ENCODE data around the gene POTEM.
"Not testable (repeated sequence)": the region's sequence is repeated elsewhere in the genome, so short reads cannot be mapped to it uniquely, and the experiment has no call there.

Gene POTEM

GRCh38 chr14:18967134-18967533 lies at the start of gene POTEM:
Gene POTEM, plus strand, starts transcription at chr14:18967434. Its CDS starts 52 bp downstream, at chr14:18967486.
- not testable (repeated sequence) for H3K9ac ChIP-seq (ENCODE audit: low read length in 5 of 5); H3K4me3 ChIP-seq (ENCODE audit: low read depth in 1 of 5, low read length in 5 of 5); H3K27ac ChIP-seq (ENCODE audit: low read depth, low read length); H3K4me1 ChIP-seq (ENCODE audit: control insufficient read depth in 5 of 5, insufficient read depth in 5 of 5, low read length in 5 of 5); H3K36me3 ChIP-seq (ENCODE audit: control insufficient read depth in 5 of 5, insufficient read depth in 5 of 5, low read length in 5 of 5); H3K9me3 ChIP-seq (ENCODE audit: control insufficient read depth in 5 of 5, low read length in 5 of 5); H3K27me3 ChIP-seq (ENCODE audit: control insufficient read depth in 5 of 5, insufficient read depth in 4 of 5, low read length in 5 of 5)

GRCh38 chr14:18918345-18918744 lies 48.9 kb upstream of the POTEM start:
- not testable (repeated sequence) for H3K4me3 ChIP-seq (ENCODE audit: low read depth in 1 of 5, low read length in 5 of 5); H3K36me3 ChIP-seq (ENCODE audit: control insufficient read depth in 5 of 5, insufficient read depth in 5 of 5, low read length in 5 of 5); H3K27ac ChIP-seq (ENCODE audit: low read depth, low read length); H3K4me1 ChIP-seq (ENCODE audit: control insufficient read depth in 5 of 5, insufficient read depth in 5 of 5, low read length in 5 of 5); H3K9me3 ChIP-seq (ENCODE audit: control insufficient read depth in 5 of 5, low read length in 5 of 5); H3K9ac ChIP-seq (ENCODE audit: low read length in 5 of 5); H3K27me3 ChIP-seq (ENCODE audit: control insufficient read depth in 5 of 5, insufficient read depth in 4 of 5, low read length in 5 of 5)

GRCh38 chr14:18920052-18920451 lies 47.2 kb upstream of the POTEM start:
- not testable (repeated sequence) for H3K27ac ChIP-seq (ENCODE audit: low read depth, low read length); H3K27me3 ChIP-seq (ENCODE audit: control insufficient read depth in 5 of 5, insufficient read depth in 4 of 5, low read length in 5 of 5); H3K4me3 ChIP-seq (ENCODE audit: low read depth in 1 of 5, low read length in 5 of 5); H3K9me3 ChIP-seq (ENCODE audit: control insufficient read depth in 5 of 5, low read length in 5 of 5); H3K9ac ChIP-seq (ENCODE audit: low read length in 5 of 5); H3K36me3 ChIP-seq (ENCODE audit: control insufficient read depth in 5 of 5, insufficient read depth in 5 of 5, low read length in 5 of 5); H3K4me1 ChIP-seq (ENCODE audit: control insufficient read depth in 5 of 5, insufficient read depth in 5 of 5, low read length in 5 of 5)

GRCh38 chr14:18921055-18921701 lies 46.1 kb upstream of the POTEM start:
- H3K4me3 ChIP-seq (ENCODE audit: low read depth in 1 of 5, low read length in 5 of 5); H3K36me3 ChIP-seq (ENCODE audit: control insufficient read depth in 5 of 5, insufficient read depth in 5 of 5, low read length in 5 of 5); H3K27me3 ChIP-seq (ENCODE audit: control insufficient read depth in 5 of 5, insufficient read depth in 4 of 5, low read length in 5 of 5); H3K9me3 ChIP-seq (ENCODE audit: control insufficient read depth in 5 of 5, low read length in 5 of 5); H3K9ac ChIP-seq (ENCODE audit: low read length in 5 of 5); H3K27ac ChIP-seq (ENCODE audit: low read depth, low read length); H3K4me1 ChIP-seq (ENCODE audit: control insufficient read depth in 5 of 5, insufficient read depth in 5 of 5, low read length in 5 of 5): not testable (repeated sequence)

- not testable (repeated sequence) for H3K9ac ChIP-seq (ENCODE audit: low read length in 5 of 5); H3K36me3 ChIP-seq (ENCODE audit: control insufficient read depth in 5 of 5, insufficient read depth in 5 of 5, low read length in 5 of 5); H3K4me3 ChIP-seq (ENCODE audit: low read depth in 1 of 5, low read length in 5 of 5); H3K4me1 ChIP-seq (ENCODE audit: control insufficient read depth in 5 of 5, insufficient read depth in 5 of 5, low read length in 5 of 5); H3K27me3 ChIP-seq (ENCODE audit: control insufficient read depth in 5 of 5, insufficient read depth in 4 of 5, low read length in 5 of 5); H3K9me3 ChIP-seq (ENCODE audit: control insufficient read depth in 5 of 5, low read length in 5 of 5); H3K27ac ChIP-seq (ENCODE audit: low read depth, low read length)
Observed at GRCh38 chr14:18936848-18937247, 30.4 kb upstream of the POTEM start.

GRCh38 chr14:18938733-18939132 lies 28.5 kb upstream of the POTEM start:
- not testable (repeated sequence) for H3K4me3 ChIP-seq (ENCODE audit: low read depth in 1 of 5, low read length in 5 of 5); H3K9me3 ChIP-seq (ENCODE audit: control insufficient read depth in 5 of 5, low read length in 5 of 5); H3K36me3 ChIP-seq (ENCODE audit: control insufficient read depth in 5 of 5, insufficient read depth in 5 of 5, low read length in 5 of 5); H3K27ac ChIP-seq (ENCODE audit: low read depth, low read length); H3K27me3 ChIP-seq (ENCODE audit: control insufficient read depth in 5 of 5, insufficient read depth in 4 of 5, low read length in 5 of 5); H3K9ac ChIP-seq (ENCODE audit: low read length in 5 of 5); H3K4me1 ChIP-seq (ENCODE audit: control insufficient read depth in 5 of 5, insufficient read depth in 5 of 5, low read length in 5 of 5)

- H3K9me3 ChIP-seq (ENCODE audit: control insufficient read depth in 5 of 5, low read length in 5 of 5); H3K36me3 ChIP-seq (ENCODE audit: control insufficient read depth in 5 of 5, insufficient read depth in 5 of 5, low read length in 5 of 5); H3K9ac ChIP-seq (ENCODE audit: low read length in 5 of 5); H3K4me1 ChIP-seq (ENCODE audit: control insufficient read depth in 5 of 5, insufficient read depth in 5 of 5, low read length in 5 of 5); H3K27me3 ChIP-seq (ENCODE audit: control insufficient read depth in 5 of 5, insufficient read depth in 4 of 5, low read length in 5 of 5); H3K27ac ChIP-seq (ENCODE audit: low read depth, low read length); H3K4me3 ChIP-seq (ENCODE audit: low read depth in 1 of 5, low read length in 5 of 5): not testable (repeated sequence)
Observed at GRCh38 chr14:18949939-18950338, 17.3 kb upstream of the POTEM start.

GRCh38 chr14:18953085-18953484 lies 14.1 kb upstream of the POTEM start:
- H3K9me3 ChIP-seq (ENCODE audit: control insufficient read depth in 5 of 5, low read length in 5 of 5); H3K27ac ChIP-seq (ENCODE audit: low read depth, low read length); H3K4me3 ChIP-seq (ENCODE audit: low read depth in 1 of 5, low read length in 5 of 5); H3K4me1 ChIP-seq (ENCODE audit: control insufficient read depth in 5 of 5, insufficient read depth in 5 of 5, low read length in 5 of 5); H3K27me3 ChIP-seq (ENCODE audit: control insufficient read depth in 5 of 5, insufficient read depth in 4 of 5, low read length in 5 of 5); H3K36me3 ChIP-seq (ENCODE audit: control insufficient read depth in 5 of 5, insufficient read depth in 5 of 5, low read length in 5 of 5); H3K9ac ChIP-seq (ENCODE audit: low read length in 5 of 5): not testable (repeated sequence)

GRCh38 chr14:18955816-18956215 lies 11.4 kb upstream of the POTEM start:
- not testable (repeated sequence) for H3K27me3 ChIP-seq (ENCODE audit: control insufficient read depth in 5 of 5, insufficient read depth in 4 of 5, low read length in 5 of 5); H3K36me3 ChIP-seq (ENCODE audit: control insufficient read depth in 5 of 5, insufficient read depth in 5 of 5, low read length in 5 of 5)

GRCh38 chr14:18961576-18961975 lies 5.7 kb upstream of the POTEM start:
- not testable (repeated sequence) for H3K9ac ChIP-seq (ENCODE audit: low read length in 5 of 5); H3K27ac ChIP-seq (ENCODE audit: low read depth, low read length); H3K36me3 ChIP-seq (ENCODE audit: control insufficient read depth in 5 of 5, insufficient read depth in 5 of 5, low read length in 5 of 5); H3K27me3 ChIP-seq (ENCODE audit: control insufficient read depth in 5 of 5, insufficient read depth in 4 of 5, low read length in 5 of 5); H3K4me1 ChIP-seq (ENCODE audit: control insufficient read depth in 5 of 5, insufficient read depth in 5 of 5, low read length in 5 of 5); H3K9me3 ChIP-seq (ENCODE audit: control insufficient read depth in 5 of 5, low read length in 5 of 5); H3K4me3 ChIP-seq (ENCODE audit: low read depth in 1 of 5, low read length in 5 of 5)

More at GRCh38 chr14:18955816-18956215, 11.4 kb upstream of the POTEM start:
- not testable (repeated sequence) for H3K27ac ChIP-seq (ENCODE audit: low read depth, low read length); H3K9me3 ChIP-seq (ENCODE audit: control insufficient read depth in 5 of 5, low read length in 5 of 5); H3K9ac ChIP-seq (ENCODE audit: low read length in 5 of 5); H3K4me1 ChIP-seq (ENCODE audit: control insufficient read depth in 5 of 5, insufficient read depth in 5 of 5, low read length in 5 of 5); H3K4me3 ChIP-seq (ENCODE audit: low read depth in 1 of 5, low read length in 5 of 5)

GRCh38 chr14:18962143-18962542 lies 5.1 kb upstream of the POTEM start:
- H3K4me1 ChIP-seq (ENCODE audit: control insufficient read depth in 5 of 5, insufficient read depth in 5 of 5, low read length in 5 of 5); H3K36me3 ChIP-seq (ENCODE audit: control insufficient read depth in 5 of 5, insufficient read depth in 5 of 5, low read length in 5 of 5); H3K27me3 ChIP-seq (ENCODE audit: control insufficient read depth in 5 of 5, insufficient read depth in 4 of 5, low read length in 5 of 5); H3K27ac ChIP-seq (ENCODE audit: low read depth, low read length); H3K9me3 ChIP-seq (ENCODE audit: control insufficient read depth in 5 of 5, low read length in 5 of 5); H3K9ac ChIP-seq (ENCODE audit: low read length in 5 of 5); H3K4me3 ChIP-seq (ENCODE audit: low read depth in 1 of 5, low read length in 5 of 5): not testable (repeated sequence)
